Esophagus (tissue), 2 donors: ENCODE data around the gene RARB. TPM values are rescaled to one million over a fixed set of nuclear protein-coding genes. Genes with fewer than 3 reads are reported as not detected.
A peak's percentile ranks its signal among the peaks of the same experiment; 100 is the strongest.

Source experiments
- H3K27ac ChIP-seq, 2 donors: one replicate each; pipeline ENCODE4 v1.5.1; 2013; ENCODE audit warnings: low read depth in 2 of 2, mild to moderate bottlenecking in 2 of 2, inconsistent platforms in 1 of 2, low read length in 1 of 2, moderate library complexity in 1 of 2
- H3K27me3 ChIP-seq, 2 donors: one replicate each; pipeline ENCODE4 v1.6.1; 2013; ENCODE audit warnings: low read length in 2 of 2, control low read depth in 1 of 2, mild to moderate bottlenecking in 1 of 2; ENCODE audit not compliant: insufficient read depth in 2 of 2, control insufficient read depth in 1 of 2
- H3K36me3 ChIP-seq, 2 donors: one replicate each; pipeline ENCODE4 v1.6.1; 2013; ENCODE audit warnings: low read length in 1 of 2; ENCODE audit not compliant: control insufficient read depth in 2 of 2, insufficient read depth in 2 of 2
- H3K4me1 ChIP-seq, 2 donors: one replicate each; pipeline ENCODE4 v1.6.1; 2013; ENCODE audit warnings: low read length in 1 of 2; ENCODE audit not compliant: control insufficient read depth in 2 of 2, insufficient read depth in 2 of 2
- H3K4me3 ChIP-seq, 2 donors: one replicate each; pipeline ENCODE4 v1.5.1; 2013; ENCODE audit warnings: low read length in 2 of 2, mild to moderate bottlenecking in 2 of 2, low read depth in 1 of 2, moderate library complexity in 1 of 2
- H3K9me3 ChIP-seq, 2 donors: one replicate each; pipeline ENCODE4 v1.6.1; 2013; ENCODE audit warnings: mild to moderate bottlenecking in 2 of 2, low read depth in 1 of 2, low read length in 1 of 2, moderate library complexity in 1 of 2; ENCODE audit not compliant: control insufficient read depth in 2 of 2, insufficient read depth in 1 of 2
- WGBS, 2 donors: extraction: QIAGEN DNeasy Blood & Tissue Kit; methylation state at CpG; one replicate each; pipeline ENCODE4 v1.1.7; 2013; 5-methylcytosine and 5-hydroxymethylcytosine counted together
- polyA plus RNA-seq, 2 donors: library from polyadenylated mRNA; stranded (reverse); fragments of 200-250 nt; gene quantifications; one replicate each; pipeline ENCODE4 v1.2.3, GENCODE V29; 2013
- donor health status: healthy with polysubstance abuse.
- donor health status: Bipolar disorder and iron deficiency.

Gene RARB
- polyA plus RNA-seq, 2 donors: 1.6 to 2.2 TPM

DNA sequence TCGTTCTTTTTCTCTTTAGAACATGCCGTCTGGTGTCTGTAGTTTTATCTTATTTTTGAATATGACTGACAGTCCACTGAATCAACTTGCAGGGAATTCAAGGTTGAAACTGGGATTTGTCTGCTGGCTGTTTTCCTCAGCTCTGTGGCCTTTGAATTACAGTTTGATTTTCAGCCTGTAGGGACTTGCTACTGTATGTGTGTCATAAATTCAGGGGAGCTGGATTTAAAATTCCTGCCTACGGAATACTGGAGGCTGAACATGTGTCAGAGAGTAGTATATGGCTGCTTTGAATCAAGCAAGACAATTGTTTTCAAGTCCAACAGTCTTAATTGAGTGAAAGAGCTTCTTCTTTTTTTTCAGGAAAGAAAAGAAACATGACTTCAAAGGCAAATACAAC, 33.9 kb downstream of the RARB start:
- Histone ChIP-seq H3K27ac (no peak overlapping the region), H3K9me3 (no peaks in the 10 kb centered on the region), H3K36me3 (no peaks in the 10 kb centered on the region), H3K27me3 (no peaks in the 10 kb centered on the region), H3K4me3 (no peak overlapping the region), H3K4me1 (peaks cover 0 to 5% of the 10 kb centered on the region in 2 donors)
- WGBS, 2 donors: 54 to 56% methylated on average over 3 of the region's 3 CpGs

DNA sequence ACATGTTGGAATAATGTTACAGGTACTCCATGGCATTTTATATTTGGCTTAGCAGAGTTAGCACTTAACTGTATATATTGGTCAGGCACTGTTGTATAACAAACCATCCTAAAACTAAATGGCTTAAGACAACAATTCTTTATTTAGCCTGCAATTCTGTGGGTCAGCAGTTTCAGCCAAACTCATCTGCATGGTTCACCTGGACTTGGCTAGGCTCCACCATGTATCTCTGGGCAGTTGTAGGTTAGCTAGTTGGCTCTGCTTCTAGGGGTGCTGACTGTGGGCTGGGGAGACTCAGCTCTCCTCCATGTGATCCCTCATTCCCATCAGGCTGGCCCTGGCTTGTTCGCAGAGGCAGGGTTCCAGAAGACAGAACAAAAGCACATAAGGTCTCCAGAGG, 34.4 kb downstream of the RARB start:
- Histone ChIP-seq H3K36me3 (no peaks in the 10 kb centered on the region), H3K4me1 (peaks cover 0 to 5% of the 10 kb centered on the region in 2 donors), H3K27ac (peak overlapping the region in 1 of 2 donors; percentile 59), H3K27me3 (no peaks in the 10 kb centered on the region), H3K4me3 (no peak overlapping the region), H3K9me3 (no peaks in the 10 kb centered on the region)
- WGBS, 2 donors: 51 to 83% methylated on average over 1 of the region's 1 CpG

DNA sequence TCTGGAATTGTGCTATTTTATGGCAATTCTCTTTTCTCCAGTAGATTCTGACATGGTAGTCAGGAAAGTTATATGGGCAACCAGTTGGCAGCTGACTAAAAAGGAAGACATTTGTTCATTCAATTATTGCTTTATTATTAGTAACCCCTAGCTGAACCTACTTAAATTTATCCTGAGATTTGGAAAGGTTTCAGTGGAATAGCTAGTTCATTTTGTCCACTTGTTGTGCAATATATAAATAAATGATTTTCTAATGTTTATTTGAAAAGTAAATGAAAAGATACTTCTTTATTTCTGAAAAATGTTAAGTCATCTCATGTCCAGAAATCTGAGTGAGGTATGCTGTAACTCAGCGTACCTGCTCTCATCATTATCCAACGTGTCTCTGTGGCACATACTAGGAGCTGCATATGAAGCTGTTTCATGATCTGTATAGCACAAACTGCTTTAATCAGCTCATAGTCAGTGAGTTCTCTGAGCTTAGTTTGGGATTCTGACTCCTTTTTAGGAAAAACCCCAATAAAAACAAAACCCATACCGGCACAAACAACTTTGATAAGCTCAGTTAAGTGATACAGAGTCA, 35.9 kb downstream of the RARB start:
- Histone ChIP-seq H3K27ac (no peak overlapping the region), H3K36me3 (no peaks in the 10 kb centered on the region), H3K27me3 (no peaks in the 10 kb centered on the region), H3K9me3 (no peaks in the 10 kb centered on the region), H3K4me3 (no peak overlapping the region), H3K4me1 (peaks cover 3 to 8% of the 10 kb centered on the region in 2 donors)
- WGBS, 2 donors: 73 to 81% methylated on average over 3 of the region's 3 CpGs

DNA sequence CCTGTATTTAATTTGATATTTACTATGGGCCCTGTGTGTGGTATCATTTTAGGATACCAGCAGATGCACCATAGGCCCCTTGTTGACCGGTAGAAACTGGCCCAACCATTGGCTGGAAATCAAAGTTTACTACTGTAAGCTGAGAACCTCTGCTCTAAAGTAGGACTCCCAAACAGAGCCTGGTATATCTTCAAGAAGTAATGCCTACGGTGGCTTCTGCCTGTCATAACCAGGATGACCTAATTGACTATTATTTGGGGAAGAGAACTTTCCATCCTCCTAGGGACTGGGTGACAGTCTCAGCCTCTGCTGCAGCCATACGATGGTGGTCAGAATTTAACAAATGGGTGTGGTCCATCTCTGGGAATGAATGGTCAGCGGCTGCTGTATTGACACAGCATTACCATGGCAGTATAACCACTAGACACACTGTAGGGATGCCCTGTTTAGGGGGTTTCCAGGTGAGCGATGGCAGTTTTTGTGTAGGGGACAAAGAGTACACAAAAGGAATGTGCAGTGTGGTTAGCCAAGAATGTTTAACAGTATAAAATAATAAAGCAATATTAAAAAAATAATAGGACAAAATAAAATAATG, 37.3 kb downstream of the RARB start:
- Histone ChIP-seq H3K9me3 (no peaks in the 10 kb centered on the region), H3K4me3 (no peak overlapping the region), H3K36me3 (no peaks in the 10 kb centered on the region), H3K27me3 (no peaks in the 10 kb centered on the region), H3K4me1 (peaks cover 3 to 11% of the 10 kb centered on the region in 2 donors), H3K27ac (no peak overlapping the region)
- WGBS, 2 donors: 84 to 86% methylated on average over 5 of the region's 5 CpGs

DNA sequence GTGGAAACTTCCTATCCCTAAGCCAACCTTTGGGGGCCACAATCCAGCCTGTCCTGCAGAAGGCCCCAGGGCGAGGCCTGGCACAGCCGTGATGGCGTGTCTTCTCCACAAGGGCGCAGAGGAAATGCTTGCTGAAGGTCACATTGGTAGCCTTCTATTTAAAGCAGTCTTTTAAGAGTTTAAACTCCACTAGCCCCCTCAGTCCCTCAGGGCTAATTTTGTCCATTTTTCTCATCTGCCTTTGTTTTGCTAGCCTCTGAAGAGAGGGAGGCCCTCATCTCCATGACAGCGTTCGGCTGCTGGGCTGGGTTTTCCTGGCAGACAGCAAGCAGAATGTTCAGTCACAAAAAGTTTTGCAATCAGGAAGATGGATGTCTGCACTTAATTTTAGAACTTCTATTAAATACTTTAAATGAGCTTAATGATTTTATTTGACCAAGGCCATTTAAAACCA, 40.8 kb downstream of the RARB start:
- H3K36me3 ChIP-seq: no peaks in the 10 kb centered on the region
- 36 to 53% methylated on average over 6 of the region's 6 CpGs for WGBS, 2 donors
- H3K27me3 ChIP-seq: no peaks in the 10 kb centered on the region
- peak overlapping the region; percentile 52 to 83 for H3K27ac ChIP-seq
- no peaks in the 10 kb centered on the region for H3K9me3 ChIP-seq
- H3K4me3 ChIP-seq: no peak overlapping the region
- H3K4me1 ChIP-seq: peaks cover 3 to 6% of the 10 kb centered on the region in 2 donors

DNA sequence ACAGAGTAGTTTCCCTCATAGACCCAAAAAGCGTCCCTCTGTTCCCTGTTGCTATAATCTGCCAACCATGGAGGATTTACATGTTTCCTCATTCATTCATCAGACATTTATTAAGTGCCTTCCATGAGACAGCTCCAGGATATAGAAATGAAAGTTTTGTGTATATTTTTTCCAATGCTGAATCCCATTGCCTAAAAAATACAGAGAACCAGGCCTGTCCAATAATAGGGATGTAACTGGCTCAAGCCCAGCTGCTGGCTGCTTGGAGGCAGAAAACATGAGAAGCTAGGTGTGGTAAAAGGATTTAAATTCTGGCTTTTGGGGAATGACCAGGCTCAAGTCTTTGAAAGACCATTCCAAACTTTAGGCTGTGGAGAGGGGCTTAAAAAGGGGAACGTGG, 41.5 kb downstream of the RARB start:
- Histone ChIP-seq H3K27ac (peak overlapping the region; percentile 41 to 54), H3K27me3 (no peaks in the 10 kb centered on the region), H3K4me3 (no peak overlapping the region), H3K36me3 (no peaks in the 10 kb centered on the region), H3K9me3 (no peaks in the 10 kb centered on the region), H3K4me1 (peaks cover 3 to 6% of the 10 kb centered on the region in 2 donors)
- WGBS, 2 donors: 42 to 44% methylated on average over 2 of the region's 2 CpGs

DNA sequence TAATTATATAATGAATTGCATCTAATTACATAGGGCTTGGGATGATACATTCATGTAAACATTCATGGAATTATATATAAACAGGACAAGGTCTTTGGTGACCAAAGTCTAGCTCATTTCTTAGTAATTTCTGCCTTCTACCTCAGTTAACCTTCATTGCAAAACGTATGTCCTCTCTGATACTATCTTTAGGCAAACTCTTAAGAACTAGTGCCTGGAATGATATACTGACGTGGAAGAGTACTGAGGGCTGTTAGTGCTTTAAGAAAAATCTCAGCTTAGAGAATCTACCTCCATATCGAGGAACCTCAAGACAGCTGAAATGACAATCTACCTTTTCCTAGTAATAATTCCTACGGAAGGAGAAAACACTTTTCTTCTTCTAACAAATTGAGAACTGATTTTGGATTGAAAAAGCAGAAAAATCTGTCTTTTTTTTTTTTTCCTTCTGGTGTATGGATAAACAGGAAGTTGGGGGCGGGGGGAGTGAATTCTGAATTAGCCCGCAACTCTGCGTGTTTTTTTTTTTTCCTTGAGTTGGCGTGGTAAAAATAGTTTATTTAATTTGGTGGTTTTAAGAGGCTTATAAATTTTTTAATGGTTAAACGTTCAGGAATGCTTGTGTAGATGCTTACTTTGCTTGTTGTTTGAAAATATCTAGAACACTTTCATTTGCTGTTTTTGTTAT, 43.2 kb downstream of the RARB start:
- no peaks in the 10 kb centered on the region for H3K36me3 ChIP-seq
- no peaks in the 10 kb centered on the region for H3K9me3 ChIP-seq
- no peak overlapping the region for H3K4me3 ChIP-seq
- WGBS, 2 donors: 53 to 56% methylated on average over 9 of the region's 9 CpGs
- H3K4me1 ChIP-seq: peaks cover 3 to 6% of the 10 kb centered on the region in 2 donors
- no peak overlapping the region for H3K27ac ChIP-seq
- no peaks in the 10 kb centered on the region for H3K27me3 ChIP-seq

DNA sequence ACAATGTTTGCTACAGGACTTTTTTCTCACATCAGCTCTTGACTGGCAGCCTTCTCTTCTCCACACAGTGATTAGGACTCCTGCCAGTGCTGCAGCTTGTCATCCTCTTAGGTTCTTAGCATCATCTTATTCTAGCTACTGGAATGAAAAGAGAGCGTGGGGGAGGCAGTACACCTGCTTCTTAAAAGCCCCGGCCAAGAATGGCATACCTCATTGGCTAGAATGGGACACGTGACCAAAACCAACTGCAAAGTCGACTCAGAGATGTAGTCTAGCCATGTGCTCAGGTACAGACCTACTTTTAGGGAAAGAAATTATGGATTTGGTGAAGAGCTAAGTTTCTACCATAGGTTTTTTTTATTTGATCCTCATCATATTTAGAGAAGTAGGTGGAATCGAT, 44.1 kb downstream of the RARB start:
- 90 to 96% methylated on average over 5 of the region's 5 CpGs for WGBS, 2 donors
- Histone ChIP-seq H3K4me1 (peaks cover 3 to 6% of the 10 kb centered on the region in 2 donors), H3K27me3 (no peaks in the 10 kb centered on the region), H3K9me3 (no peaks in the 10 kb centered on the region), H3K4me3 (no peak overlapping the region), H3K27ac (no peak overlapping the region), H3K36me3 (no peaks in the 10 kb centered on the region)

DNA sequence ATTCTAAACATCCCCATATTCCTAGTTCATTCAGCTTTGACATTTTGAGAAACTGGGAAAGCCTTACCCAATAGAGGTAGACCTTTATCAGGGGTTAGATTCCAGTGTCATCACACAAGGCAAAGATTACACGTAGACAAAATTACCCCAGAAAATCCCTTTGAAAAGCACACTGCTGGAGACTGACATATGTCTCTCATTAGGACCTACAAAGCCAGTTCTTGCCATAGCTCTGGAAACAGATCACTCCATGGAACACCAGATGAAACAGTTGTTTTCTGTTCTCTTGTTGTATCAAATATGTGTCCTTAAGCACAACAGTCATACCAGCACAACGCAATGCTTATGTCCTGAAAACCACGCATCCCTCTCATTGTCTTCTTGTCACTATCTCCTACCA, 44.7 kb downstream of the RARB start:
- Histone ChIP-seq H3K4me3 (no peak overlapping the region), H3K27me3 (no peaks in the 10 kb centered on the region), H3K9me3 (no peaks in the 10 kb centered on the region), H3K27ac (no peak overlapping the region), H3K4me1 (peaks cover 3 to 6% of the 10 kb centered on the region in 2 donors), H3K36me3 (no peaks in the 10 kb centered on the region)
- 88 to 89% methylated on average over 3 of the region's 3 CpGs for WGBS, 2 donors
